ENCODE results near the gene ALAD. TPM values are rescaled to one million over a fixed set of nuclear protein-coding genes. Genes with fewer than 3 reads are reported as not detected.

ALAD gene
- total and polyA plus RNA-seq, 2 of the 13 experiments (the other 11 are each of a cell fraction or from before 2014, with no cell fraction given): 21.8 to 30.1 TPM

GRCh38 chr9:113376634-113377567 is 24.2 kb downstream of the ALAD start, which contains the start of gene HDHD3 (continued):
- no peak for TF ChIP-seq STAT5B (CRISPR knock-in tag; IDR thresholded peaks at IDR 0.05)
- no peak for TF ChIP-seq NR1H2 (CRISPR knock-in tag; IDR thresholded peaks at IDR 0.05; ENCODE audit: borderline replicate concordance, low read depth)
- TF ChIP-seq ZNF24 (IDR thresholded peaks at IDR 0.05): no peak
- TF ChIP-seq, protein P1, sequence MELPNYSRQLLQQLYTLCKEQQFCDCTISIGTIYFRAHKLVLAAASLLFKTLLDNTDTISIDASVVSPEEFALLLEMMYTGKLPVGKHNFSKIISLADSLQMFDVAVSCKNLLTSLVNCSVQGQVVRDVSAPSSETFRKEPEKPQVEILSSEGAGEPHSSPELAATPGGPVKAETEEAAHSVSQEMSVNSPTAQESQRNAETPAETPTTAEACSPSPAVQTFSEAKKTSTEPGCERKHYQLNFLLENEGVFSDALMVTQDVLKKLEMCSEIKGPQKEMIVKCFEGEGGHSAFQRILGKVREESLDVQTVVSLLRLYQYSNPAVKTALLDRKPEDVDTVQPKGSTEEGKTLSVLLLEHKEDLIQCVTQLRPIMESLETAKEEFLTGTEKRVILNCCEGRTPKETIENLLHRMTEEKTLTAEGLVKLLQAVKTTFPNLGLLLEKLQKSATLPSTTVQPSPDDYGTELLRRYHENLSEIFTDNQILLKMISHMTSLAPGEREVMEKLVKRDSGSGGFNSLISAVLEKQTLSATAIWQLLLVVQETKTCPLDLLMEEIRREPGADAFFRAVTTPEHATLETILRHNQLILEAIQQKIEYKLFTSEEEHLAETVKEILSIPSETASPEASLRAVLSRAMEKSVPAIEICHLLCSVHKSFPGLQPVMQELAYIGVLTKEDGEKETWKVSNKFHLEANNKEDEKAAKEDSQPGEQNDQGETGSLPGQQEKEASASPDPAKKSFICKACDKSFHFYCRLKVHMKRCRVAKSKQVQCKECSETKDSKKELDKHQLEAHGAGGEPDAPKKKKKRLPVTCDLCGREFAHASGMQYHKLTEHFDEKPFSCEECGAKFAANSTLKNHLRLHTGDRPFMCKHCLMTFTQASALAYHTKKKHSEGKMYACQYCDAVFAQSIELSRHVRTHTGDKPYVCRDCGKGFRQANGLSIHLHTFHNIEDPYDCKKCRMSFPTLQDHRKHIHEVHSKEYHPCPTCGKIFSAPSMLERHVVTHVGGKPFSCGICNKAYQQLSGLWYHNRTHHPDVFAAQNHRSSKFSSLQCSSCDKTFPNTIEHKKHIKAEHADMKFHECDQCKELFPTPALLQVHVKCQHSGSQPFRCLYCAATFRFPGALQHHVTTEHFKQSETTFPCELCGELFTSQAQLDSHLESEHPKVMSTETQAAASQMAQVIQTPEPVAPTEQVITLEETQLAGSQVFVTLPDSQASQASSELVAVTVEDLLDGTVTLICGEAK (IDR thresholded peaks at IDR 0.05): no peak
- TF ChIP-seq, protein P1 (CRISPR knock-in tag; IDR thresholded peaks at IDR 0.05): 0 out of 2 replicates have a peak, but pooled peaks have one; percentile 35
- no peak for TF ChIP-seq SNRNP70 (IDR thresholded peaks at IDR 0.05; ENCODE audit: low read depth, low read length)
- 0 out of 2 replicates have a peak, but pooled peaks have one; percentile 78 for TF ChIP-seq PCBP1 (IDR thresholded peaks at IDR 0.05; ENCODE audit: borderline replicate concordance, low read depth, low read length)
- no peak; the same call in 1 of the 2 replicates for TF ChIP-seq MEF2D (CRISPR knock-in tag; IDR thresholded peaks at IDR 0.05)
- TF ChIP-seq ZNF383 (CRISPR knock-in tag; IDR thresholded peaks at IDR 0.05; ENCODE audit: borderline replicate concordance): no peak
- TF ChIP-seq ZNF276 (CRISPR knock-in tag; IDR thresholded peaks at IDR 0.05; ENCODE audit: low read depth): no peak
- TF ChIP-seq RNF2 (conservative IDR thresholded peaks at IDR 0.05; ENCODE audit: low read depth): no peak
- TF ChIP-seq ZNF350 (CRISPR knock-in tag; IDR thresholded peaks at IDR 0.05; ENCODE audit: borderline replicate concordance, low read depth): no peak
- TF ChIP-seq MAFK (conservative IDR thresholded peaks at IDR 0.05 in 1 of 2, IDR thresholded peaks at IDR 0.05 in 1 of 2; ENCODE audit: low read length in 2 of 2): no peak
- TF ChIP-seq ZNF782 (CRISPR knock-in tag; IDR thresholded peaks at IDR 0.05; ENCODE audit: borderline replicate concordance): no peak

Measured in HepG2 (cell line).